Ishikawa (cell line): ENCODE results near the gene ERICH6.

ENCODE experiments used
- CEBPB ChIP-seq: IDR thresholded peaks from 2 replicates; pipeline ENCODE4 v1.6.1; 2012
- CREB1 ChIP-seq: IDR thresholded peaks from 2 replicates; pipeline ENCODE4 v1.6.1; 2012; ENCODE audit warnings: low read depth
- EGR1 ChIP-seq: IDR thresholded peaks from 2 replicates; pipeline ENCODE4 v1.6.1; 2012
- EP300 ChIP-seq: IDR thresholded peaks from 2 replicates; pipeline ENCODE4 v1.6.1; 2012; ENCODE audit warnings: borderline replicate concordance
- FOXM1 ChIP-seq: IDR thresholded peaks from 2 replicates; pipeline ENCODE4 v1.6.1; 2012; ENCODE audit warnings: low read depth, borderline replicate concordance
- MAX ChIP-seq: IDR thresholded peaks from 2 replicates; pipeline ENCODE4 v1.6.1; 2012
- NFIC ChIP-seq: IDR thresholded peaks from 2 replicates; pipeline ENCODE4 v1.6.1; 2012
- RAD21 ChIP-seq: IDR thresholded peaks from 2 replicates; pipeline ENCODE4 v1.6.1; 2012; ENCODE audit warnings: low read depth
- REST ChIP-seq: IDR thresholded peaks from 2 replicates; pipeline ENCODE4 v1.6.1; 2012; ENCODE audit warnings: low read depth, mild to moderate bottlenecking
- TAF1 ChIP-seq: IDR thresholded peaks from 2 replicates; pipeline ENCODE4 v1.6.1; 2012; ENCODE audit warnings: low read depth, mild to moderate bottlenecking
- TCF12 ChIP-seq: IDR thresholded peaks from 2 replicates; pipeline ENCODE4 v1.6.1; 2012; ENCODE audit warnings: low read depth
- TEAD4 ChIP-seq: IDR thresholded peaks from 2 replicates; pipeline ENCODE4 v1.6.1; 2012
- USF1 ChIP-seq: IDR thresholded peaks from 2 replicates; pipeline ENCODE4 v1.6.1; 2012
- YY1 ChIP-seq: IDR thresholded peaks from 2 replicates; pipeline ENCODE4 v1.6.1; 2012; ENCODE audit warnings: low read depth
- ZBTB7A ChIP-seq: IDR thresholded peaks from 2 replicates; pipeline ENCODE4 v1.6.1; 2012; ENCODE audit warnings: low read depth

ERICH6 gene

GRCh38 chr3:150640256-150640655 lies 63.5 kb downstream of the ERICH6 start:
- TF ChIP-seq EGR1 (no peak), ZBTB7A (no peak), TCF12 (no peak), NFIC (no peak), FOXM1 (no peak), CEBPB (no peak), REST (no peak), EP300 (no peak), YY1 (no peak), RAD21 (no peak), CREB1 (no peak), TAF1 (no peak), TEAD4 (no peak), USF1 (no peak), MAX (no peak)

- no peak for TF ChIP-seq REST
Observed at GRCh38 chr3:150639262-150639661, 64.5 kb downstream of the ERICH6 start.

- no peak for TF ChIP-seq REST
Observed at GRCh38 chr3:150636258-150636657, 67.5 kb downstream of the ERICH6 start.

GRCh38 chr3:150635526-150635925 lies 68.2 kb downstream of the ERICH6 start:
- TF ChIP-seq YY1 (no peak), RAD21 (no peak), CEBPB (no peak), CREB1 (no peak), ZBTB7A (no peak), TCF12 (no peak)

- TF ChIP-seq REST, result no peak
- TF ChIP-seq NFIC, result no peak
- TF ChIP-seq YY1, result no peak
- no peak for TF ChIP-seq CREB1
- no peak for TF ChIP-seq MAX
- TF ChIP-seq TEAD4, result no peak
- no peak for TF ChIP-seq CEBPB
- no peak for TF ChIP-seq ZBTB7A
- TF ChIP-seq RAD21, result no peak
- TF ChIP-seq TCF12, result no peak
- no peak for TF ChIP-seq USF1
- no peak for TF ChIP-seq FOXM1
Observed at GRCh38 chr3:150635076-150635475, 68.6 kb downstream of the ERICH6 start.
